Measurements from ENCODE around the gene RREB1.

The RREB1 gene

GRCh38 chr6:7107578-7108195 is at the start of gene RREB1:
TSS of gene RREB1 (plus strand) at chr6:7107961. CDS start at chr6:7181912, 73,951 bp downstream.
- DNase-seq (ENCODE audit: low spot score), result peak; percentile 84

- no peak for DNase-seq (ENCODE audit: low spot score)
Observed at GRCh38 chr6:7058250-7058923, 49.4 kb upstream of the RREB1 start.

GRCh38 chr6:7060769-7061516 is 46.8 kb upstream of the RREB1 start:
- no peak for DNase-seq (ENCODE audit: low spot score)

- no peak for DNase-seq (ENCODE audit: low spot score)
Observed at GRCh38 chr6:7062451-7063162, 45.2 kb upstream of the RREB1 start.

- no peak for DNase-seq (ENCODE audit: low spot score)
Observed at GRCh38 chr6:7067305-7067704, 40.5 kb upstream of the RREB1 start.

GRCh38 chr6:7071405-7071804 is 36.4 kb upstream of the RREB1 start:
- no peak for DNase-seq (ENCODE audit: low spot score)

GRCh38 chr6:7073082-7073820 is 34.5 kb upstream of the RREB1 start:
- DNase-seq (ENCODE audit: low spot score), result no peak

- DNase-seq (ENCODE audit: low spot score), result no peak
Observed at GRCh38 chr6:7073821-7074525, 33.8 kb upstream of the RREB1 start.

GRCh38 chr6:7074870-7075269 is 32.9 kb upstream of the RREB1 start:
- DNase-seq (ENCODE audit: low spot score), result no peak

GRCh38 chr6:7075341-7076000 is 32.3 kb upstream of the RREB1 start:
- DNase-seq (ENCODE audit: low spot score), result no peak

GRCh38 chr6:7077856-7078255 is 29.9 kb upstream of the RREB1 start:
- DNase-seq (ENCODE audit: low spot score), result no peak

GRCh38 chr6:7078856-7079255 is 28.9 kb upstream of the RREB1 start:
- DNase-seq (ENCODE audit: low spot score), result no peak

- DNase-seq (ENCODE audit: low spot score), result no peak
Observed at GRCh38 chr6:7080311-7080710, 27.4 kb upstream of the RREB1 start.

GRCh38 chr6:7085911-7086310 is 21.9 kb upstream of the RREB1 start:
- no peak for DNase-seq (ENCODE audit: low spot score)

GRCh38 chr6:7086488-7086887 is 21.3 kb upstream of the RREB1 start:
- no peak for DNase-seq (ENCODE audit: low spot score)

GRCh38 chr6:7087066-7087465 is 20.7 kb upstream of the RREB1 start:
- DNase-seq (ENCODE audit: low spot score), result no peak

- DNase-seq (ENCODE audit: low spot score), result no peak
Observed at GRCh38 chr6:7087491-7087979, 20.2 kb upstream of the RREB1 start.

GRCh38 chr6:7088076-7088742 is 19.6 kb upstream of the RREB1 start:
- no peak for DNase-seq (ENCODE audit: low spot score)

GRCh38 chr6:7098993-7099392 is 8.8 kb upstream of the RREB1 start:
- DNase-seq (ENCODE audit: low spot score), result no peak
